HepG2 (cell line): Measurements from ENCODE around the gene CREBBP. TPM values are rescaled to one million over a fixed set of nuclear protein-coding genes. Genes with fewer than 3 reads are reported as not detected.

Experiments used
- AKNA ChIP-seq: sonication (generic); formaldehyde crosslinking; IDR thresholded peaks from 2 replicates; pipeline ENCODE4 v1.4.0; 2020; ENCODE audit warnings: missing genetic modification reagents, borderline replicate concordance
- CC2D1A ChIP-seq: sonication (generic); formaldehyde crosslinking; IDR thresholded peaks from 2 replicates; pipeline ENCODE4 v1.8.1; 2023; ENCODE audit warnings: mild to moderate bottlenecking, missing genetic modification reagents
- CHD4 ChIP-seq: fragments of 200-600 bp; sonication (generic); IDR thresholded peaks from 2 replicates; pipeline ENCODE4 v1.7.0; 2017; ENCODE audit warnings: mild to moderate bottlenecking, low read length, borderline replicate concordance
- IKZF4 ChIP-seq: sonication (generic); formaldehyde crosslinking; IDR thresholded peaks from 2 replicates; pipeline ENCODE4 v1.5.1; 2020; ENCODE audit warnings: borderline replicate concordance, mild to moderate bottlenecking, low read depth, missing genetic modification reagents; ENCODE audit errors: not compliant biosample characterization
- MBNL3 ChIP-seq: fragments of 250-450 bp; sonication (Bioruptor Pico); conservative IDR thresholded peaks from 2 replicates; pipeline ENCODE4 v1.8.0; 2022; ENCODE audit warnings: mild to moderate bottlenecking, inconsistent platforms
- MED1 ChIP-seq: sonication (generic); formaldehyde crosslinking; IDR thresholded peaks from 2 replicates; pipeline ENCODE4 v1.4.0; 2020; ENCODE audit warnings: missing genetic modification reagents
- NFRKB ChIP-seq: fragments of 450-650 bp; IDR thresholded peaks from 2 replicates; pipeline ENCODE4 v1.6.1; 2017
- NFYC ChIP-seq: IDR thresholded peaks from 2 replicates; pipeline ENCODE4 v1.6.1; 2016; ENCODE audit warnings: missing genetic modification reagents, missing compliant biosample characterization
- NR2F2 ChIP-seq: IDR thresholded peaks from 2 replicates; pipeline ENCODE4 v1.6.1; 2012; ENCODE audit warnings: low read depth, inconsistent platforms, borderline replicate concordance
- ONECUT2 ChIP-seq: sonication (generic); formaldehyde crosslinking; IDR thresholded peaks from 2 replicates; pipeline ENCODE4 v1.4.0; 2020; ENCODE audit warnings: missing genetic modification reagents
- TFDP1 ChIP-seq: IDR thresholded peaks from 2 replicates; pipeline ENCODE4 v1.6.1; 2016; ENCODE audit warnings: missing compliant biosample characterization, missing genetic modification reagents, borderline replicate concordance
- TOE1 ChIP-seq: sonication (generic); formaldehyde crosslinking; IDR thresholded peaks from 2 replicates; pipeline ENCODE4 v1.4.0; 2020; ENCODE audit warnings: mild to moderate bottlenecking, missing genetic modification reagents
- UBTF ChIP-seq: sonication (generic); formaldehyde crosslinking; IDR thresholded peaks from 2 replicates; pipeline ENCODE4 v1.4.0; 2020; ENCODE audit warnings: mild to moderate bottlenecking, missing genetic modification reagents
- ZNF24 ChIP-seq: fragments of 450-650 bp; IDR thresholded peaks from 2 replicates; pipeline ENCODE4 v1.6.1; 2017; ENCODE audit warnings: antibody characterized with exemption, mild to moderate bottlenecking
- ZNF281 ChIP-seq: sonication (generic); formaldehyde crosslinking; IDR thresholded peaks from 2 replicates; pipeline ENCODE4 v1.4.0; 2020; ENCODE audit warnings: missing genetic modification reagents, borderline replicate concordance
- ZNF503 ChIP-seq: sonication (generic); formaldehyde crosslinking; IDR thresholded peaks from 2 replicates; pipeline ENCODE4 v1.4.0; 2020; ENCODE audit warnings: missing genetic modification reagents
- polyA plus RNA-seq, 8 experiments: library from polyadenylated mRNA; depleted of rRNA in 3 of 8; stranded (reverse) in 7 of 8; unstranded in 1 of 8; fragments of >200 nt; fragmentation: Illumina TruSeq in 4 of 8; extraction: Trizol in 4 of 8; gene quantifications; 2 replicates each; pipeline versions ENCODE4 v1.2.1 to v1.2.3, GENCODE V29; 2011 to 2016; ENCODE audit warnings: low read depth in 4 of 8, missing spikeins in 1 of 8, mixed read lengths in 1 of 8; ENCODE audit not compliant: insufficient read depth in 1 of 8
- total RNA-seq, 5 experiments: library from RNA; depleted of rRNA; stranded (reverse); fragments of >200 nt; fragmentation: Illumina TruSeq; extraction: Trizol; gene quantifications; 2 replicates each; pipeline ENCODE4 v1.2.3, GENCODE V29; 2016; ENCODE audit warnings: low read depth in 1 of 5

The CREBBP gene
- total and polyA plus RNA-seq, 2 of the 13 experiments (the other 11 are each of a cell fraction or from before 2014, with no cell fraction given) = 5.3 to 10.4 TPM

GRCh38 chr16:3717235-3718018 is 163.1 kb downstream of the CREBBP start, which contains the start of gene TRAP1 (continued):
- TF ChIP-seq NR2F2 = no peak
- TF ChIP-seq UBTF (CRISPR knock-in tag) = peak; percentile 74
- TF ChIP-seq TOE1 (CRISPR knock-in tag) = no peak
- no peak for TF ChIP-seq CC2D1A
- no peak for TF ChIP-seq MBNL3
- peak; percentile 58 for TF ChIP-seq ZNF281 (CRISPR knock-in tag)
- TF ChIP-seq CHD4 = no peak
- TF ChIP-seq MED1 (CRISPR knock-in tag) = no peak; the same call in 1 of the 2 replicates
- no peak for TF ChIP-seq ZNF503 (CRISPR knock-in tag)
- no peak for TF ChIP-seq AKNA (CRISPR knock-in tag)
- TF ChIP-seq ONECUT2 (CRISPR knock-in tag) = no peak
- TF ChIP-seq ZNF24 = no peak
- TF ChIP-seq TFDP1 (CRISPR knock-in tag) = peak; percentile 29; the same call in 1 of the 2 replicates
- TF ChIP-seq IKZF4 (CRISPR knock-in tag) = peak; percentile 87
- TF ChIP-seq NFYC = no peak
- TF ChIP-seq NFRKB = no peak
